ENCODE results near the gene SH3GL1.

The SH3GL1 gene

GRCh38 chr19:4405977-4406376, 5.6 kb upstream of the SH3GL1 start:
- no peak for DNase-seq (ENCODE audit: low read depth)
- no peak overlapping the region for H3K4me3 ChIP-seq (ENCODE audit: low read length)
- no peak for TF ChIP-seq CTCF (conservative IDR thresholded peaks at IDR 0.05; ENCODE audit: low read depth, low read length)

GRCh38 chr19:4403005-4403761, 2.8 kb upstream of the SH3GL1 start:
- H3K4me3 ChIP-seq (ENCODE audit: low read length) = peak overlapping the region; percentile 88
- no peak for TF ChIP-seq CTCF (conservative IDR thresholded peaks at IDR 0.05; ENCODE audit: low read depth, low read length)
- no peak for DNase-seq (ENCODE audit: low read depth)

- TF ChIP-seq CTCF (conservative IDR thresholded peaks at IDR 0.05; ENCODE audit: low read depth, low read length) = no peak
- peak within 1 kb of the TSS; percentile 88 for H3K4me3 ChIP-seq (ENCODE audit: low read length)
- DNase-seq (ENCODE audit: low read depth) = peak; percentile 100
Observed at GRCh38 chr19:4402171-4403004, 2.0 kb upstream of the SH3GL1 start, which contains the start of gene CHAF1A. Gene CHAF1A, plus strand, starts transcription at chr19:4402640. Its CDS starts 123 bp downstream, at chr19:4402763.

- TF ChIP-seq CTCF (conservative IDR thresholded peaks at IDR 0.05; ENCODE audit: low read depth, low read length) = no peak
- peak overlapping the region; percentile 54 for H3K4me3 ChIP-seq (ENCODE audit: low read length)
- DNase-seq (ENCODE audit: low read depth) = no peak
Observed at GRCh38 chr19:4401769-4402170, 1.4 kb upstream of the SH3GL1 start.

GRCh38 chr19:4399812-4400134, 574 bp downstream of the SH3GL1 start:
- DNase-seq (ENCODE audit: low read depth) = no peak
- no peak for TF ChIP-seq CTCF (conservative IDR thresholded peaks at IDR 0.05; ENCODE audit: low read depth, low read length)

GRCh38 chr19:4396949-4397783, 3.2 kb downstream of the SH3GL1 start:
- TF ChIP-seq CTCF (conservative IDR thresholded peaks at IDR 0.05; ENCODE audit: low read depth, low read length) = no peak
- DNase-seq (ENCODE audit: low read depth) = no peak
- H3K4me3 ChIP-seq (ENCODE audit: low read length) = no peak overlapping the region

More at GRCh38 chr19:4399812-4400134, 574 bp downstream of the SH3GL1 start:
- H3K4me3 ChIP-seq (ENCODE audit: low read length) = peak overlapping the region; percentile 74

Measured in retinal pigment epithelial cell (primary cell).